ENCODE results near the gene CHID1. TPM values are rescaled to one million over a fixed set of nuclear protein-coding genes. Genes with fewer than 3 reads are reported as not detected.

CHID1 gene
- total and polyA plus RNA-seq, 4 donors, result 36.1 to 105 (median 80.9) TPM

GRCh38 chr11:849104-849824 is 61.3 kb downstream of the CHID1 start:
- Histone ChIP-seq H3K27ac (ENCODE audit: low read depth, low read length) (no peak overlapping the region), H3K4me1 (ENCODE audit: control insufficient read depth, insufficient read depth, low read length) (peaks cover 80% of the 10 kb centered on the region), H3K36me3 (ENCODE audit: control insufficient read depth, insufficient read depth, low read length) (peaks cover 20% of the 10 kb centered on the region), H3K27me3 (ENCODE audit: control insufficient read depth, insufficient read depth, low read length) (no peaks in the 10 kb centered on the region), H3K9me3 (ENCODE audit: control insufficient read depth, insufficient read depth, low read length) (no peaks in the 10 kb centered on the region), H3K4me3 (ENCODE audit: low read depth, low read length) (peak overlapping the region; percentile 41)
- WGBS (ENCODE audit: insufficient coverage), result under 1% methylated on average over 65 of the region's 71 CpGs
- DNase-seq (ENCODE audit: low read depth in 4 of 6, low spot score in 6 of 6), result peak in 4 of 6 donors; percentile 56 to 93 (median 78)

GRCh38 chr11:848380-848931 is 62.2 kb downstream of the CHID1 start:
- WGBS (ENCODE audit: insufficient coverage), result 17% methylated on average over 14 of the region's 14 CpGs
- Histone ChIP-seq H3K27me3 (ENCODE audit: control insufficient read depth, insufficient read depth, low read length) (no peaks in the 10 kb centered on the region), H3K9me3 (ENCODE audit: control insufficient read depth, insufficient read depth, low read length) (no peaks in the 10 kb centered on the region), H3K4me3 (ENCODE audit: low read depth, low read length) (no peak overlapping the region), H3K36me3 (ENCODE audit: control insufficient read depth, insufficient read depth, low read length) (peaks cover 12% of the 10 kb centered on the region), H3K4me1 (ENCODE audit: control insufficient read depth, insufficient read depth, low read length) (peaks cover 81% of the 10 kb centered on the region), H3K27ac (ENCODE audit: low read depth, low read length) (no peak overlapping the region)
- DNase-seq (ENCODE audit: low read depth in 4 of 6, low spot score in 6 of 6), result peak in 1 of 6 donors; percentile 43

GRCh38 chr11:847876-848275 is 62.7 kb downstream of the CHID1 start:
- Histone ChIP-seq H3K4me1 (ENCODE audit: control insufficient read depth, insufficient read depth, low read length) (peaks cover 83% of the 10 kb centered on the region), H3K36me3 (ENCODE audit: control insufficient read depth, insufficient read depth, low read length) (peaks cover 11% of the 10 kb centered on the region), H3K9me3 (ENCODE audit: control insufficient read depth, insufficient read depth, low read length) (no peaks in the 10 kb centered on the region), H3K27ac (ENCODE audit: low read depth, low read length) (no peak overlapping the region), H3K27me3 (ENCODE audit: control insufficient read depth, insufficient read depth, low read length) (peaks cover 2% of the 10 kb centered on the region), H3K4me3 (ENCODE audit: low read depth, low read length) (no peak overlapping the region)
- no peak for DNase-seq (ENCODE audit: low read depth in 4 of 6, low spot score in 6 of 6)
- 80% methylated on average over 18 of the region's 18 CpGs for WGBS (ENCODE audit: insufficient coverage)

- peaks cover 2% of the 10 kb centered on the region for H3K27me3 ChIP-seq (ENCODE audit: control insufficient read depth, insufficient read depth, low read length)
- no peak overlapping the region for H3K4me3 ChIP-seq (ENCODE audit: low read depth, low read length)
- H3K27ac ChIP-seq (ENCODE audit: low read depth, low read length), result no peak overlapping the region
- peaks cover 8% of the 10 kb centered on the region for H3K36me3 ChIP-seq (ENCODE audit: control insufficient read depth, insufficient read depth, low read length)
- no peaks in the 10 kb centered on the region for H3K9me3 ChIP-seq (ENCODE audit: control insufficient read depth, insufficient read depth, low read length)
- no peak for DNase-seq (ENCODE audit: low read depth in 4 of 6, low spot score in 6 of 6)
- H3K4me1 ChIP-seq (ENCODE audit: control insufficient read depth, insufficient read depth, low read length), result peaks cover 74% of the 10 kb centered on the region
- 82% methylated on average over 10 of the region's 11 CpGs for WGBS (ENCODE audit: insufficient coverage)
Measured at GRCh38 chr11:846496-847098, 64.0 kb downstream of the CHID1 start.

GRCh38 chr11:845872-846495 is 64.6 kb downstream of the CHID1 start:
- Histone ChIP-seq H3K27me3 (ENCODE audit: control insufficient read depth, insufficient read depth, low read length) (peaks cover 2% of the 10 kb centered on the region), H3K4me1 (ENCODE audit: control insufficient read depth, insufficient read depth, low read length) (peaks cover 74% of the 10 kb centered on the region), H3K4me3 (ENCODE audit: low read depth, low read length) (no peak overlapping the region), H3K36me3 (ENCODE audit: control insufficient read depth, insufficient read depth, low read length) (peaks cover 11% of the 10 kb centered on the region), H3K27ac (ENCODE audit: low read depth, low read length) (peak overlapping the region; percentile 88), H3K9me3 (ENCODE audit: control insufficient read depth, insufficient read depth, low read length) (no peaks in the 10 kb centered on the region)
- WGBS (ENCODE audit: insufficient coverage), result 52% methylated on average over 8 of the region's 8 CpGs
- DNase-seq (ENCODE audit: low read depth in 4 of 6, low spot score in 6 of 6), result no peak

GRCh38 chr11:844693-845644 is 65.6 kb downstream of the CHID1 start:
- 25% methylated on average over 23 of the region's 31 CpGs for WGBS (ENCODE audit: insufficient coverage)
- DNase-seq (ENCODE audit: low read depth in 4 of 6, low spot score in 6 of 6), result peak in 2 of 6 donors; percentile 55 to 88
- peaks cover 74% of the 10 kb centered on the region for H3K4me1 ChIP-seq (ENCODE audit: control insufficient read depth, insufficient read depth, low read length)
- peaks cover 2% of the 10 kb centered on the region for H3K27me3 ChIP-seq (ENCODE audit: control insufficient read depth, insufficient read depth, low read length)
- H3K27ac ChIP-seq (ENCODE audit: low read depth, low read length), result peak overlapping the region; percentile 88
- peak overlapping the region; percentile 2 for H3K4me3 ChIP-seq (ENCODE audit: low read depth, low read length)
- H3K9me3 ChIP-seq (ENCODE audit: control insufficient read depth, insufficient read depth, low read length), result no peaks in the 10 kb centered on the region
- peaks cover 21% of the 10 kb centered on the region for H3K36me3 ChIP-seq (ENCODE audit: control insufficient read depth, insufficient read depth, low read length)

GRCh38 chr11:843818-844692 is 66.6 kb downstream of the CHID1 start:
- DNase-seq (ENCODE audit: low read depth in 4 of 6, low spot score in 6 of 6), result peak in 1 of 6 donors; percentile 83
- Histone ChIP-seq H3K27me3 (ENCODE audit: control insufficient read depth, insufficient read depth, low read length) (peaks cover 2% of the 10 kb centered on the region), H3K4me3 (ENCODE audit: low read depth, low read length) (peak overlapping the region; percentile 85), H3K27ac (ENCODE audit: low read depth, low read length) (peak overlapping the region; percentile 88), H3K4me1 (ENCODE audit: control insufficient read depth, insufficient read depth, low read length) (peaks cover 70% of the 10 kb centered on the region), H3K36me3 (ENCODE audit: control insufficient read depth, insufficient read depth, low read length) (peaks cover 30% of the 10 kb centered on the region), H3K9me3 (ENCODE audit: control insufficient read depth, insufficient read depth, low read length) (no peaks in the 10 kb centered on the region)
- 20% methylated on average over 23 of the region's 25 CpGs for WGBS (ENCODE audit: insufficient coverage)

- Histone ChIP-seq H3K4me1 (ENCODE audit: control insufficient read depth, insufficient read depth, low read length) (peaks cover 67% of the 10 kb centered on the region), H3K27ac (ENCODE audit: low read depth, low read length) (peak overlapping the region; percentile 88), H3K36me3 (ENCODE audit: control insufficient read depth, insufficient read depth, low read length) (peaks cover 39% of the 10 kb centered on the region), H3K4me3 (ENCODE audit: low read depth, low read length) (peak overlapping the region; percentile 85), H3K9me3 (ENCODE audit: control insufficient read depth, insufficient read depth, low read length) (no peaks in the 10 kb centered on the region), H3K27me3 (ENCODE audit: control insufficient read depth, insufficient read depth, low read length) (peaks cover 2% of the 10 kb centered on the region)
- 2% methylated on average over 52 of the region's 53 CpGs for WGBS (ENCODE audit: insufficient coverage)
- no peak for DNase-seq (ENCODE audit: low read depth in 4 of 6, low spot score in 6 of 6)
Measured at GRCh38 chr11:843086-843734, 67.4 kb downstream of the CHID1 start.

All from spinal cord (tissue), 10 donors.